HCT116 (cell line): ENCODE measurements around the gene LTBP1. TPM values are rescaled to one million over a fixed set of nuclear protein-coding genes. Genes with fewer than 3 reads are reported as not detected.

Source experiments
- ATAC-seq: fragments of 200-7000 bp; cut with Tn5 transposase; 2 replicates; pipeline ENCODE4 v1.9.1; 2020; ENCODE audit warnings: mild to moderate bottlenecking, moderate library complexity
- BruUV-seq: library from RNA; stranded (reverse); fragments of 400-500 nt; replicated peaks from 2 replicates; lab custom pipeline; 2021; lab: Mats Ljungman, UMichigan
- CTCF ChIA-PET: fragments of 300-600 bp; sonication (Branson Sonifier 250); formaldehyde crosslinking; loops from one replicate; lab custom pipeline; 2021; ENCODE audit warnings: antibody characterized with exemption; lab: Charles Lee
- POLR2A ChIA-PET: fragments of 300-600, 350-600 bp; sonication (Branson Sonifier 250); formaldehyde crosslinking; loops from one replicate; lab custom pipeline; 2021; ENCODE audit warnings: antibody characterized with exemption; lab: Charles Lee
- RAD21 ChIA-PET, 2 experiments: fragments of 300-600 bp; sonication (Branson Sonifier 250); formaldehyde crosslinking; loops; one replicate each; lab custom pipeline; 2023; ENCODE audit warnings: low total read pairs in 2 of 2; ENCODE audit not compliant: uncharacterized antibody in 2 of 2, unreplicated experiment in 2 of 2, low non-redundant PET in 1 of 2; lab: Charles Lee
- DNase-seq: peaks from one replicate; pipeline ENCODE4 v3.0.0-alpha.2; 2010; ENCODE audit warnings: low read depth, low spot score
- H2AFZ ChIP-seq: fragments of 200-600 bp; shearing (Covaris generic), sonication (generic); 2 replicates; pipeline ENCODE4 v1.6.1; 2017; ENCODE audit warnings: low read depth, mixed run types, mixed read lengths, antibody characterized with exemption, low read length; ENCODE audit not compliant: poor library complexity, severe bottlenecking
- H3K27ac ChIP-seq: 2 replicates; pipeline ENCODE4 v1.5.1; 2012; ENCODE audit warnings: low read depth, low read length
- H3K27me3 ChIP-seq: fragments of 200-600 bp; sonication (generic); 2 replicates; pipeline ENCODE4 v1.6.1; 2016; ENCODE audit warnings: mixed run types, low read length, mixed read lengths; ENCODE audit not compliant: insufficient read depth
- H3K36me3 ChIP-seq, 2 experiments: fragments of 200-500 bp in 1 of 2; fragments of 200-600 bp in 1 of 2; sonication (Bioruptor generic) in 1 of 2; sonication (generic) in 1 of 2; 2 replicates each; pipeline versions ENCODE4 v1.5.1 to v1.6.1; 2014 to 2016; ENCODE audit warnings: low read length in 2 of 2, inconsistent platforms in 1 of 2, mixed read lengths in 1 of 2, mixed run types in 1 of 2; ENCODE audit not compliant: insufficient read depth in 2 of 2, control insufficient read depth in 1 of 2
- H3K4me1 ChIP-seq, 2 experiments: fragments of 200-600 bp in 1 of 2; sonication (generic) in 1 of 2; 2 replicates each; pipeline versions ENCODE4 v1.5.1 to v1.6.1; 2012 to 2017; ENCODE audit warnings: low read length in 2 of 2, inconsistent platforms in 1 of 2, mild to moderate bottlenecking in 1 of 2, mixed read lengths in 1 of 2, mixed run types in 1 of 2, moderate library complexity in 1 of 2; ENCODE audit not compliant: insufficient read depth in 2 of 2, control insufficient read depth in 1 of 2
- H3K4me2 ChIP-seq: fragments of 200-600 bp; sonication (generic); 2 replicates; pipeline ENCODE4 v1.6.1; 2017; ENCODE audit warnings: mixed run types, low read length, mixed read lengths
- H3K4me3 ChIP-seq, 2 experiments: fragments of 200-600 bp in 1 of 2; sonication (generic) in 1 of 2; replicated peaks in 1 of 2; 2 replicates each; pipeline ENCODE4 v1.5.1; 2011 to 2016; ENCODE audit warnings: low read length in 2 of 2, control low read depth in 1 of 2, low read depth in 1 of 2, mild to moderate bottlenecking in 1 of 2, mixed read lengths in 1 of 2, mixed run types in 1 of 2
- H3K79me2 ChIP-seq: fragments of 200-600 bp; sonication (generic); 2 replicates; pipeline ENCODE4 v1.6.1; 2017; ENCODE audit warnings: mild to moderate bottlenecking, mixed run types, low read length, moderate library complexity, mixed read lengths; ENCODE audit not compliant: insufficient read depth
- H3K9ac ChIP-seq: fragments of 200-600 bp; sonication (generic); 2 replicates; pipeline ENCODE4 v1.6.1; 2016; ENCODE audit warnings: low read length, mixed read lengths
- H3K9me2 ChIP-seq: fragments of 200-600 bp; sonication (generic), shearing (Covaris generic); 2 replicates; pipeline ENCODE4 v1.6.1; 2017; ENCODE audit warnings: mixed run types, mild to moderate bottlenecking, moderate library complexity; ENCODE audit not compliant: insufficient read depth
- H3K9me3 ChIP-seq, 2 experiments: fragments of 200-500 bp in 1 of 2; fragments of 200-600 bp in 1 of 2; sonication (Bioruptor generic) in 1 of 2; sonication (generic) in 1 of 2; 2 replicates each; pipeline ENCODE4 v1.6.1; 2014 to 2017; ENCODE audit warnings: low read length in 2 of 2, mixed read lengths in 2 of 2, inconsistent platforms in 1 of 2, low read depth in 1 of 2, mild to moderate bottlenecking in 1 of 2, mixed run types in 1 of 2, moderate library complexity in 1 of 2; ENCODE audit not compliant: control insufficient read depth in 1 of 2, insufficient read depth in 1 of 2
- H4K20me1 ChIP-seq: fragments of 200-600 bp; sonication (generic), shearing (Covaris generic); 2 replicates; pipeline ENCODE4 v1.6.1; 2017; ENCODE audit warnings: mixed run types, mild to moderate bottlenecking, moderate library complexity; ENCODE audit not compliant: insufficient read depth
- ATF3 ChIP-seq: IDR thresholded peaks from 2 replicates; pipeline ENCODE4 v1.6.1; 2012
- ELF1 ChIP-seq: IDR thresholded peaks from 2 replicates; pipeline ENCODE4 v1.6.1; 2012; ENCODE audit warnings: low read depth, borderline replicate concordance
- JUND ChIP-seq: IDR thresholded peaks from 2 replicates; pipeline ENCODE4 v1.6.1; 2012
- MAX ChIP-seq: IDR thresholded peaks from 2 replicates; pipeline ENCODE4 v1.6.1; 2012
- REST ChIP-seq: IDR thresholded peaks from 2 replicates; pipeline ENCODE4 v1.6.1; 2012; ENCODE audit warnings: low read depth
- SP1 ChIP-seq: IDR thresholded peaks from 2 replicates; pipeline ENCODE4 v1.6.1; 2012; ENCODE audit warnings: low read depth
- TCF7L2 ChIP-seq: IDR thresholded peaks from 2 replicates; pipeline ENCODE4 v1.7.0; 2011; ENCODE audit warnings: borderline replicate concordance, inconsistent platforms; ENCODE audit not compliant: insufficient read depth, insufficient read length; ENCODE audit errors: extremely low read depth
- YY1 ChIP-seq: IDR thresholded peaks from 2 replicates; pipeline ENCODE4 v1.6.1; 2011; ENCODE audit warnings: low read length, low read depth, moderate library complexity, mild to moderate bottlenecking; ENCODE audit not compliant: insufficient replicate concordance; ENCODE audit errors: extremely low read depth
- intact Hi-C: fragments of 100-400 bp; cut with micrococcal nuclease; formaldehyde crosslinking; loops from 2 replicates; pipeline ENCODE4 v1.10.0; 2022
- total RNA-seq: library from RNA; stranded (reverse); gene quantifications from one replicate; pipeline ENCODE4 v1.2.1, GENCODE V29; 2021; ENCODE audit not compliant: unreplicated experiment

The LTBP1 gene
- total RNA-seq, 1 experiment from 2014 or later = 5.1 TPM

GRCh38 chr2:33336036-33336625 lies 389.4 kb downstream of the LTBP1 start:
- POLR2A ChIA-PET = no interaction called here
- no peak overlapping the region for H3K4me3 ChIP-seq
- no peak for ATAC-seq
- H3K9ac ChIP-seq = no peak overlapping the region
- no peak for DNase-seq
- no peak overlapping the region for H3K4me2 ChIP-seq
- H2AFZ ChIP-seq = no peak overlapping the region
- no peak overlapping the region for H3K27ac ChIP-seq
- H4K20me1 ChIP-seq = no peaks in the 10 kb centered on the region
- H3K79me2 ChIP-seq = no peaks in the 10 kb centered on the region
- no peaks in the 10 kb centered on the region for H3K4me1 ChIP-seq
- no TSS peak for BruUV-seq
- no peaks in the 10 kb centered on the region for H3K27me3 ChIP-seq
- intact Hi-C loops = no loop called here
- RAD21 ChIA-PET = no interaction called here
- CTCF ChIA-PET = no interaction called here
- no peaks in the 10 kb centered on the region for H3K36me3 ChIP-seq
- TF ChIP-seq ATF3 (no peak), TCF7L2 (no peak)
- H3K9me2 ChIP-seq = no peaks in the 10 kb centered on the region
- H3K9me3 ChIP-seq = no peaks in the 10 kb centered on the region

GRCh38 chr2:33337385-33337960 lies 390.7 kb downstream of the LTBP1 start:
- no peak for ATAC-seq

More at GRCh38 chr2:33337385-33337960, 390.7 kb downstream of the LTBP1 start:
- no peak overlapping the region for H3K4me3 ChIP-seq
- H3K9me3 ChIP-seq = no peaks in the 10 kb centered on the region
- no peak for DNase-seq
- TF ChIP-seq ELF1 = no peak
- no peak for TF ChIP-seq YY1
- no peak for TF ChIP-seq ATF3
- no peak for TF ChIP-seq SP1
- no peak for TF ChIP-seq TCF7L2
- no peak for TF ChIP-seq MAX
- no peak for TF ChIP-seq JUND
- no peak for TF ChIP-seq REST
- H3K4me2 ChIP-seq = no peak overlapping the region
- no peak overlapping the region for H3K27ac ChIP-seq
- H3K36me3 ChIP-seq = no peaks in the 10 kb centered on the region
- H2AFZ ChIP-seq = no peak overlapping the region
- no TSS peak for BruUV-seq
- no peaks in the 10 kb centered on the region for H3K27me3 ChIP-seq
- H3K9ac ChIP-seq = no peak overlapping the region
- H3K9me2 ChIP-seq = no peaks in the 10 kb centered on the region
- no peaks in the 10 kb centered on the region for H3K79me2 ChIP-seq
- POLR2A ChIA-PET = no interaction called here
- H4K20me1 ChIP-seq = no peaks in the 10 kb centered on the region
- CTCF ChIA-PET = no interaction called here
- RAD21 ChIA-PET = no interaction called here
- H3K4me1 ChIP-seq = no peaks in the 10 kb centered on the region
- intact Hi-C loops = no loop called here
